Left colon (tissue), 2 donors: Measurements from ENCODE around the gene TMEM132D. TPM values are rescaled to one million over a fixed set of nuclear protein-coding genes. Genes with fewer than 3 reads are reported as not detected.
A peak's percentile ranks its signal among the peaks of the same experiment; 100 is the strongest.

ENCODE experiments used
- ATAC-seq: fragments of 200-7000 bp; cut with Tn5 transposase; one replicate; pipeline ENCODE4 v1.9.1; 2020; ENCODE audit warnings: mild to moderate bottlenecking, moderate library complexity
- DNase-seq, 2 donors: peaks; one replicate each; pipeline ENCODE4 v3.0.0-alpha.2; 2020
- intact Hi-C, 2 donors: fragments of 100-400 bp; cut with DNase I in 1 of 2; cut with micrococcal nuclease in 1 of 2; formaldehyde crosslinking; loops; one replicate each; pipeline versions ENCODE4 v1.11.2 to v1.14.0; 2022; cut with DNase I, micrococcal nuclease
- total RNA-seq, 2 donors: library from RNA; stranded (reverse); fragmentation: NEBNext Ultra II Directional; extraction: Animal tissue kit (Norgen Biotek cat#: 25700); gene quantifications; one replicate each; pipeline ENCODE4 v1.2.1, GENCODE V29; 2021
- donor health status: DM: no; HTN: no; CAD: no.
- donor health status: DM: yes; HTN: yes; CAD: no.

TMEM132D gene
- total RNA-seq, 2 donors from 2014 or later = 0.15 to 0.25 TPM

GRCh38 chr12:129532707-129533499 lies 370.9 kb downstream of the TMEM132D start:
- ATAC-seq = no peak
- intact Hi-C loops = no loop called here
- no peak for DNase-seq

- intact Hi-C loops = no loop called here
- DNase-seq (peak in 1 of 2 donors; percentile 63), ATAC-seq (peak; percentile 70)
Observed at GRCh38 chr12:129532082-129532481, 371.7 kb downstream of the TMEM132D start.

- ATAC-seq (peak; percentile 99), DNase-seq (peak; percentile 69 to 90)
- intact Hi-C loops = no loop called here
Observed at GRCh38 chr12:129530984-129531383, 372.8 kb downstream of the TMEM132D start.

DNA sequence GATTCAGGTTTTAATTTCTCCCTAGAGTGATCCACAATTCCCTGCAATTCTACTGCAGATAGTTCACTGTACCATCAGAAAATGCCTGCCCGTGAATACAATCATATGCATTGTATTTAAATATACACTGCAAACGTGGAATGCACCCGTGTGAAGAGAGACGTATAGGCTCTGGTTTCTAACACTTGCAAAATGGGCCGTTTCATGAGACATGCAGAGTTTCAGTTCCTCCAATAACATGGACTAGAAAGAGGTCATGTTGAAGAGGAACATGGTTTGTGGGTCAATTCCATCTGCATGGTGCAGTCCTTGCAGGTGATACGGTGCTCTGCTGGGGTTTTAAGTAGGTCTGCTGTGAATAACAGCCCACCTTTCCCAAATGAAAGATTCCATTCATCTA lies 373.3 kb downstream of the TMEM132D start:
- DNase-seq (no peak), ATAC-seq (no peak)
- intact Hi-C loops = no loop called here

DNA sequence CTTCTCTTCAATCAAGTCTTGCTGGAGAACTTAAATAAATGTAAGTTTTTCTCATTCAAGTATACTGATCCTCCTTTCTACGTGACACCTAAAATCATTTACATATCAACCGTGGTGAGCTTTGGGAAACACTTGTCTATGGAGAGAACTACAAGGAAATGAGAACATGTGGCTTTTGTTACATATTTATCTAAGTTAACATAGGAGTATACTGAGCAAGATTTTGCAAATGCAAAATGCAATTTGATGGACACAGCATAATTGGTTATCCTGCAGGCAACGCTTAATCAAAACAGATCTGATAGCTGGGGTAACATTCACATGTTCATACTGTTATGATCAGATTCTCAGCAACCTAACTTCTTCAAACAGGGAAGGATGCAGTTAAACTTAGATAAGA lies 376.3 kb downstream of the TMEM132D start:
- no peak for DNase-seq
- no peak for ATAC-seq
- intact Hi-C loops = no loop called here

DNA sequence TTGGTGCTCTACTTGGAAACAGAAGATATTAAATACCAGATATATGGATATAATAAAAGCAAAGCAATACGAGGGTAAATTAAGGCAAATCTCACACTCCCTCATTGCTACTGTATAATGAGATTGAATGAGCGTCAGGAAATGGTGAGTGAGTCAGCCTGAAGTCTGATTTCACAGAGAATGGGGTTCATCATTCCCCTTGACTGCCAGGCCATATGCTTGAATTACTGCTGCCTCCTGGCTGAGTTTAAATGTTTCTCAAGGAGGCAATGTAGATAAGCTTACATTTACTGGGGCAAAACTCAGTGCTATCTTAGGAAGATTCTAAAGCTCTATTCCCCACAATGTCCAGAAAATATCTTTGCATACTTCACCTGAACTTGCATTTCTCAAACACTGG lies 380.2 kb downstream of the TMEM132D start:
- no peak for DNase-seq
- intact Hi-C loops = no loop called here
- no peak for ATAC-seq

- ATAC-seq (no peak), DNase-seq (no peak)
- intact Hi-C loops = no loop called here
Observed at GRCh38 chr12:129520739-129521138, 383.1 kb downstream of the TMEM132D start.

DNA sequence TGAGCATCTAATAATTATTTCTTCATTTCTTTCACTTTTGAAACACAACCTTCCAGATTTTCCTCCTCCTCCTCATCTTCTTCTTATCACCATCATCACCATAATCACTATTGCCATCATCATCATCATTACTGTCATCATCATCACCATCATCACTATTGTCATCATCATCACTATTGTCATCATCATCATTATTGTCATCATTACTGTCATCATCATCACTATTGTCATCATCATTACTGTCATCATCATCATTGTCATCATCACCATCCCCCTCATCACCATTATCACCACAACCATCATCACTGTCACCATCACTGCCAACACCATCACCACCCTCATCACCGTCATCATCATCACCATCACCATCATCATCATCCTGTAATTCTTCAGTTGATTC lies 400.0 kb downstream of the TMEM132D start:
- intact Hi-C loops = no loop called here
- ATAC-seq = no peak

DNA sequence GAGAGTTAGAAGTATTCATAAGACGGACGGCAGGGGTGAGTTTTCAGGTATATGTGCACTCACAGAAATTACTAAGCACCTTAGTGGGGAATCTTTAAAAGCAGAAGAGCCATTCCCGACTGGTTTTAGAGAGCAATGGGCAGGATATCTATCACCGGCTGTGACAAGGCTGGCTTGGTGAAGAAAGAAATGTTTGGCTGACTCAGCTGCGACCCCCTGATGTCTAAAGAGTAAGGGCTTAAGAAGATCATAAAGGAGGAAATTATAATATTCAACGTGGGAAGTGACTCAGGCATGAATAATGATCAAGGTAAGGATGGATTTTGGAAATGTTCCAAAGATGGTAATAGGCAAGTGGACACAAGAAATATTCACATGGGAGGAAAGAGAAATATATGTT lies 407.6 kb downstream of the TMEM132D start:
- DNase-seq = no peak
- intact Hi-C loops = no loop called here
- no peak for ATAC-seq

More for the DNA sequence above, 400.0 kb downstream of the TMEM132D start:
- no peak for DNase-seq

DNA sequence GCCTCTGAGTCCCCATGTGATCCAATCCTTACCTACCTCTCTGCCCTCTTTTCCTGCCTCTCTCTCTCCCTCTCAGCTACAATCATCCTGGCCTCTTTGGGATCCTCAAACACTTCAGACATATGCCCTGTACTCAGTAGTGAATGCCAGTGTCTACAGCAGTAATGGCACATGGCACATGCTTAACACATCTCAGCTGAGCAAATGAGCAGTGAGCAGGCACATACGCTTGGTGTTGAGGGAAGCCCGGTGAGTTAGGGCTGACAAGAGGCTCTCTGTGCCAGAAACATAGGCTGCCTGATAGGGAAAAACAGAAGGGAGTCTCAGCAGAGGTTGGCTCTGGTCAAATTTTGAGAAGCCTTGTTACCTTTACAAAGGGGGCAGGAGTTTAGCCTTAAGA lies 409.1 kb downstream of the TMEM132D start:
- intact Hi-C loops = no loop called here
- DNase-seq (no peak), ATAC-seq (no peak)

- DNase-seq (no peak), ATAC-seq (no peak)
- intact Hi-C loops = no loop called here
Observed at GRCh38 chr12:129494260-129494659, 409.6 kb downstream of the TMEM132D start.

- no peak for DNase-seq
- intact Hi-C loops = no loop called here
- ATAC-seq = peak; percentile 66
Observed at GRCh38 chr12:129489100-129489676, 414.6 kb downstream of the TMEM132D start.

GRCh38 chr12:129486931-129487330 lies 416.9 kb downstream of the TMEM132D start:
- intact Hi-C loops = no loop called here
- DNase-seq (no peak), ATAC-seq (peak; percentile 34)

DNA sequence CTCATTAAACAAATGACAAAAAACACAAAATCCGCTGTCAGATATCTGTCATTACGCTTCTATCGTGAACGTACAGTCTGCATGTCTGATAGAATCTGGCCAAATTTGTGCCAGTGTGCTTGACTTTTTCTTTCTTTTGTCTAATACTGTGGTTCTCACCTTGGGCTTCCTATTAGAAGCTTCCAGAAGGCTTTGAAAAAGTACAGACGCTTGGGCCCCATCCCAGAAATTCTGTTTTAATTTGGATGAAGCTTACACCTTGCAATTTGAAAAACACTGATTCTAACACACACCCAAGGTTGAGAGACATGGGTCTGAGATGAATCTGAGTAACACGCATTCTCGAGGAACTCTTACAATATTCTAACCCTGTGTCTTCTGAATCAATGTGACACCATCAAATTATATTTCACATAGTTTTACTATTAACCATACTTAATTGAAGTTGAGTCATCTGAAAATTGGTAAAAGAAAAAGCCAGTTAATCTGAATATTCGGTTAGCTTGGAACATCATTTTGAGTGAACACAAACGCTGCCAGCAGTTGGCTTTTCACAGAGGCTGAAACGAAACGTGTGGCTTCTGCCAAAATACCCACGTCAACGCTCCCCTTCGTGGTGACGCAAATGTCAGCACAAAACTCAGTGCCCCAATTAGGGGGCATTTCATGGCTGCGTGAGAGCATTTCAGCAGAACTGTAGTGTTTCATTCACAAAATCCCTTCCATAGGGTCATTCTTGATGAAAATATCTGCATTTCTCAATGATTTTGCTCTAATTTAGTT lies 420.5 kb downstream of the TMEM132D start:
- intact Hi-C loops = no loop called here
- DNase-seq (no peak), ATAC-seq (no peak)

- ATAC-seq = no peak
- intact Hi-C loops = no loop called here
- DNase-seq = no peak
Observed at GRCh38 chr12:129481921-129482320, 421.9 kb downstream of the TMEM132D start.

- intact Hi-C loops = no loop called here
Observed at GRCh38 chr12:129470196-129470595, 433.6 kb downstream of the TMEM132D start.

DNA sequence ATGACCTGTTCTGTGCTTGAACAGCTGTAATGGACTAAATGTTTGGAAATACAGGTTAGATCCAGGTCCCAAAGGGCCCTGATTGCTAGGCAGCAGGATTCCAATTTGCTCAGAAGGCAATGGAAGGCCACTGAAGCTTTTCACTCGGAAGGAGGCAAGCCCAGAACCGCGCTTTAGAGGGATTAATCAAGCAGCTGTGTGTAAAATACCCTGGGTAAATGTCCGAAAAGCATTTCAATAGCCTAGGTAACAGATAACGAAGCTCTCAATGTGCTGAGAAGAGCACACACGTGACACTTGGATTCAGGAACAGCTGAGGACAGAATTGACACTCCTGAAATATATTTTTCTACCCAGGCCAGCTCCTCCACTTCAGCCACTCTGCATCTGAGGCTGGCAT lies 436.1 kb downstream of the TMEM132D start:
- intact Hi-C loops = no loop called here
- ATAC-seq (no peak), DNase-seq (no peak)

More at GRCh38 chr12:129470196-129470595, 433.6 kb downstream of the TMEM132D start:
- DNase-seq = no peak
- ATAC-seq = no peak

DNA sequence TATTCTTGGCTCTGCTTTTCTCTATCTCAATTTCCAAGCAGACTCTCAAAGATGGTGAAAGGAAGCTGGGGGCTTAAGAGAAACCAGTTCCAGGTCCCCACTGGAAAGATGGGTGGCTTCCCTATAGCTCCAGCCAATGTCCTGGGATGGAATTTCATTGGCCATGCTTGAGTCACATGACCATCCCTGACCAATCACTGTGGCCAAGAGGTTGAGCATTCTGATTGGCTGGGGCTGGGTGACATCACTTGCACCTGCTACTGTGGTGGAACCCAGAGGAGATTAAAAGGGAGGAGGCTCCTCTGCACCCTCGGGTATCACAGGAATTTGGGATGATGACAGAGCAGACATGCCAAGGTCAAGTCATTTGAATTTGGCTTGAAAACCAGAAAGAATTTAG lies 436.5 kb downstream of the TMEM132D start:
- ATAC-seq = no peak
- intact Hi-C loops = no loop called here
- DNase-seq = no peak

- ATAC-seq = no peak
- intact Hi-C loops = no loop called here
- DNase-seq = no peak
Observed at GRCh38 chr12:129466499-129466898, 437.3 kb downstream of the TMEM132D start.

- no peak for DNase-seq
- ATAC-seq = no peak
- intact Hi-C loops = no loop called here
Observed at GRCh38 chr12:129459886-129460285, 443.9 kb downstream of the TMEM132D start.
